ENCODE results near the gene NADK2.

NADK2 gene

GRCh38 chr5:36246036-36246800 is 4.5 kb upstream of the NADK2 start:
- Histone ChIP-seq H3K27ac (ENCODE audit: low read length) (no peak overlapping the region), H3K36me3 (ENCODE audit: control insufficient read depth in 2 of 2, insufficient read depth in 2 of 2, low read length in 2 of 2) (no peaks in the 10 kb centered on the region), H3K4me3 (ENCODE audit: low read length in 2 of 2) (no peak overlapping the region), H3K9ac (ENCODE audit: low read length in 2 of 2) (no peak overlapping the region), H3K9me3 (ENCODE audit: control insufficient read depth in 2 of 2, low read length in 2 of 2) (no peaks in the 10 kb centered on the region), H3K4me1 (ENCODE audit: control insufficient read depth, insufficient read depth, low read length) (peaks cover 6% of the 10 kb centered on the region), H3K27me3 (ENCODE audit: control insufficient read depth in 1 of 2, insufficient read depth in 2 of 2, low read length in 2 of 2) (no peaks in the 10 kb centered on the region)

GRCh38 chr5:36244076-36244475 is 2.4 kb upstream of the NADK2 start:
- H3K27me3 ChIP-seq (ENCODE audit: control insufficient read depth in 1 of 2, insufficient read depth in 2 of 2, low read length in 2 of 2): no peaks in the 10 kb centered on the region
- no peak overlapping the region for H3K27ac ChIP-seq (ENCODE audit: low read length)
- H3K9ac ChIP-seq (ENCODE audit: low read length in 2 of 2): no peak overlapping the region
- no peaks in the 10 kb centered on the region for H3K9me3 ChIP-seq (ENCODE audit: control insufficient read depth in 2 of 2, low read length in 2 of 2)
- no peaks in the 10 kb centered on the region for H3K36me3 ChIP-seq (ENCODE audit: control insufficient read depth in 2 of 2, insufficient read depth in 2 of 2, low read length in 2 of 2)
- peaks cover 18% of the 10 kb centered on the region for H3K4me1 ChIP-seq (ENCODE audit: control insufficient read depth, insufficient read depth, low read length)
- H3K4me3 ChIP-seq (ENCODE audit: low read length in 2 of 2): no peak overlapping the region

GRCh38 chr5:36243653-36244052 is 1.9 kb upstream of the NADK2 start:
- no peaks in the 10 kb centered on the region for H3K27me3 ChIP-seq (ENCODE audit: control insufficient read depth in 1 of 2, insufficient read depth in 2 of 2, low read length in 2 of 2)
- no peak overlapping the region for H3K4me3 ChIP-seq (ENCODE audit: low read length in 2 of 2)
- H3K36me3 ChIP-seq (ENCODE audit: control insufficient read depth in 2 of 2, insufficient read depth in 2 of 2, low read length in 2 of 2): no peaks in the 10 kb centered on the region
- H3K9ac ChIP-seq (ENCODE audit: low read length in 2 of 2): no peak overlapping the region
- H3K4me1 ChIP-seq (ENCODE audit: control insufficient read depth, insufficient read depth, low read length): peaks cover 21% of the 10 kb centered on the region
- H3K9me3 ChIP-seq (ENCODE audit: control insufficient read depth in 2 of 2, low read length in 2 of 2): no peaks in the 10 kb centered on the region
- no peak overlapping the region for H3K27ac ChIP-seq (ENCODE audit: low read length)

- H3K9me3 ChIP-seq (ENCODE audit: control insufficient read depth in 2 of 2, low read length in 2 of 2): no peaks in the 10 kb centered on the region
- peak overlapping the region; percentile 93 for H3K27ac ChIP-seq (ENCODE audit: low read length)
- H3K9ac ChIP-seq (ENCODE audit: low read length in 2 of 2): peak overlapping the region; percentile 74 to 93
- peak overlapping the region; percentile 71 to 88 for H3K4me3 ChIP-seq (ENCODE audit: low read length in 2 of 2)
- peaks cover 25% of the 10 kb centered on the region for H3K4me1 ChIP-seq (ENCODE audit: control insufficient read depth, insufficient read depth, low read length)
- H3K36me3 ChIP-seq (ENCODE audit: control insufficient read depth in 2 of 2, insufficient read depth in 2 of 2, low read length in 2 of 2): no peaks in the 10 kb centered on the region
- H3K27me3 ChIP-seq (ENCODE audit: control insufficient read depth in 1 of 2, insufficient read depth in 2 of 2, low read length in 2 of 2): no peaks in the 10 kb centered on the region
These were observed 1.1 kb upstream of the NADK2 start for GRCh38 chr5:36242534-36243485.

GRCh38 chr5:36240779-36241630 is 720 bp downstream of the NADK2 start:
- Histone ChIP-seq H3K4me1 (ENCODE audit: control insufficient read depth, insufficient read depth, low read length) (peaks cover 25% of the 10 kb centered on the region), H3K36me3 (ENCODE audit: control insufficient read depth in 2 of 2, insufficient read depth in 2 of 2, low read length in 2 of 2) (no peaks in the 10 kb centered on the region), H3K27me3 (ENCODE audit: control insufficient read depth in 1 of 2, insufficient read depth in 2 of 2, low read length in 2 of 2) (no peaks in the 10 kb centered on the region), H3K27ac (ENCODE audit: low read length) (peak overlapping the region; percentile 93), H3K9ac (ENCODE audit: low read length in 2 of 2) (peak overlapping the region; percentile 93 to 94), H3K9me3 (ENCODE audit: control insufficient read depth in 2 of 2, low read length in 2 of 2) (no peaks in the 10 kb centered on the region), H3K4me3 (ENCODE audit: low read length in 2 of 2) (peak overlapping the region; percentile 71 to 88)

- peak overlapping the region; percentile 12 for H3K27ac ChIP-seq (ENCODE audit: low read length)
- no peaks in the 10 kb centered on the region for H3K36me3 ChIP-seq (ENCODE audit: control insufficient read depth in 2 of 2, insufficient read depth in 2 of 2, low read length in 2 of 2)
- H3K9me3 ChIP-seq (ENCODE audit: control insufficient read depth in 2 of 2, low read length in 2 of 2): no peaks in the 10 kb centered on the region
- H3K4me1 ChIP-seq (ENCODE audit: control insufficient read depth, insufficient read depth, low read length): peaks cover 25% of the 10 kb centered on the region
- H3K27me3 ChIP-seq (ENCODE audit: control insufficient read depth in 1 of 2, insufficient read depth in 2 of 2, low read length in 2 of 2): no peaks in the 10 kb centered on the region
- H3K4me3 ChIP-seq (ENCODE audit: low read length in 2 of 2): peak overlapping the region; percentile 71 to 88
- H3K9ac ChIP-seq (ENCODE audit: low read length in 2 of 2): peak overlapping the region; percentile 22 to 93
These were observed 2.1 kb downstream of the NADK2 start for GRCh38 chr5:36239370-36240293.

GRCh38 chr5:36238502-36239295 is 3.0 kb downstream of the NADK2 start:
- peak overlapping the region; percentile 12 for H3K27ac ChIP-seq (ENCODE audit: low read length)
- H3K27me3 ChIP-seq (ENCODE audit: control insufficient read depth in 1 of 2, insufficient read depth in 2 of 2, low read length in 2 of 2): no peaks in the 10 kb centered on the region
- H3K36me3 ChIP-seq (ENCODE audit: control insufficient read depth in 2 of 2, insufficient read depth in 2 of 2, low read length in 2 of 2): no peaks in the 10 kb centered on the region
- H3K9ac ChIP-seq (ENCODE audit: low read length in 2 of 2): no peak overlapping the region
- peaks cover 25% of the 10 kb centered on the region for H3K4me1 ChIP-seq (ENCODE audit: control insufficient read depth, insufficient read depth, low read length)
- H3K9me3 ChIP-seq (ENCODE audit: control insufficient read depth in 2 of 2, low read length in 2 of 2): no peaks in the 10 kb centered on the region
- no peak overlapping the region for H3K4me3 ChIP-seq (ENCODE audit: low read length in 2 of 2)

GRCh38 chr5:36237751-36238150 is 4.0 kb downstream of the NADK2 start:
- Histone ChIP-seq H3K4me3 (ENCODE audit: low read length in 2 of 2) (peak overlapping the region; percentile 1 to 37), H3K9ac (ENCODE audit: low read length in 2 of 2) (no peak overlapping the region), H3K36me3 (ENCODE audit: control insufficient read depth in 2 of 2, insufficient read depth in 2 of 2, low read length in 2 of 2) (no peaks in the 10 kb centered on the region), H3K9me3 (ENCODE audit: control insufficient read depth in 2 of 2, low read length in 2 of 2) (no peaks in the 10 kb centered on the region), H3K4me1 (ENCODE audit: control insufficient read depth, insufficient read depth, low read length) (peaks cover 22% of the 10 kb centered on the region), H3K27me3 (ENCODE audit: control insufficient read depth in 1 of 2, insufficient read depth in 2 of 2, low read length in 2 of 2) (no peaks in the 10 kb centered on the region), H3K27ac (ENCODE audit: low read length) (no peak overlapping the region)

- H3K36me3 ChIP-seq (ENCODE audit: control insufficient read depth in 2 of 2, insufficient read depth in 2 of 2, low read length in 2 of 2): no peaks in the 10 kb centered on the region
- H3K9ac ChIP-seq (ENCODE audit: low read length in 2 of 2): no peak overlapping the region
- H3K4me3 ChIP-seq (ENCODE audit: low read length in 2 of 2): no peak overlapping the region
- peaks cover 19% of the 10 kb centered on the region for H3K4me1 ChIP-seq (ENCODE audit: control insufficient read depth, insufficient read depth, low read length)
- no peak overlapping the region for H3K27ac ChIP-seq (ENCODE audit: low read length)
- H3K27me3 ChIP-seq (ENCODE audit: control insufficient read depth in 1 of 2, insufficient read depth in 2 of 2, low read length in 2 of 2): no peaks in the 10 kb centered on the region
- H3K9me3 ChIP-seq (ENCODE audit: control insufficient read depth in 2 of 2, low read length in 2 of 2): no peaks in the 10 kb centered on the region
These were observed 4.9 kb downstream of the NADK2 start for GRCh38 chr5:36236801-36237200.

All from stomach smooth muscle (tissue), 2 donors.